HCEC 1CT (cell line): ENCODE data around the gene MLH1.

ENCODE experiments used
- DNase-seq: peaks from one replicate; pipeline ENCODE4 v3.0.0-alpha.2; 2017

MLH1 gene

GRCh38 chr3:36988356-36988755 is 5.0 kb upstream of the MLH1 start:
- no peak for DNase-seq

DNA sequence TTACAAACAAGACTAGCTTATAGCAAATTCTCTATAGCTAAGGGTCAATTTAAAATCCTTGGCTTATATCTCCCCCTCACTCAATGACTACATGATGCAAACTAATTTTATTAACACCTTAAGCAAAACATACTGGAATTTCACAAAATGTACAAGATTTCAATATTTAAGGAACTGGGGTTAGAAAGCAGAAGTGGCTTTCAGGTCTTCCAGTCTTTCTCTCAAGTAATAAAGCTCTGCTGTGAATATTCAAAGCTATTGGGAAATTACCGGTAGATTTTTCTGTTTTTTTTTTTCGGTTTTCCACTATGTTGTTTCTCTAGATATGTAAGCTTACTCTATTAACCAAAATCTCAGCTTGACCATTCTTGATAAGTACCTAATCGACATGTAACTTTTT is 4.3 kb upstream of the MLH1 start:
- no peak for DNase-seq

DNA sequence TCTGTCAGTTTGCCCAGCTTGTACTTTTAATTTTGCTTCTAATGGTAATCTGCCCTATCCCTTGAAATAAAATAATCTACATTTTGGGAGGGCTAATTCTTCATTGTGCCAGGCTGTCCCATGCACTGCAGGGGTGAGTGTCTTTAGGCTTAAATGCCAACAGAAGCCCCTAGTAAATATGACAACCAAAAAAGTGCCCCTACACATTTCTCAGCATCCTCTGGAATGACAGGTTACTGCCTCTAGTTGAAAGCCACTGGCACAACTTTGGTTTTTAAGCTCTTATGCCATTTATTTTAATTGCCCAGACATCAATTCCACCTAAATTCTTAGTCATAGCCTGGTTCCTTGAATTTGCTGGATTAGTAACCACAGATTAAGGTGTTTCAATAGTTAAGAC is 3.8 kb upstream of the MLH1 start:
- no peak for DNase-seq

- no peak for DNase-seq
These were observed 2.2 kb upstream of the MLH1 start for GRCh38 chr3:36991147-36991546.

DNA sequence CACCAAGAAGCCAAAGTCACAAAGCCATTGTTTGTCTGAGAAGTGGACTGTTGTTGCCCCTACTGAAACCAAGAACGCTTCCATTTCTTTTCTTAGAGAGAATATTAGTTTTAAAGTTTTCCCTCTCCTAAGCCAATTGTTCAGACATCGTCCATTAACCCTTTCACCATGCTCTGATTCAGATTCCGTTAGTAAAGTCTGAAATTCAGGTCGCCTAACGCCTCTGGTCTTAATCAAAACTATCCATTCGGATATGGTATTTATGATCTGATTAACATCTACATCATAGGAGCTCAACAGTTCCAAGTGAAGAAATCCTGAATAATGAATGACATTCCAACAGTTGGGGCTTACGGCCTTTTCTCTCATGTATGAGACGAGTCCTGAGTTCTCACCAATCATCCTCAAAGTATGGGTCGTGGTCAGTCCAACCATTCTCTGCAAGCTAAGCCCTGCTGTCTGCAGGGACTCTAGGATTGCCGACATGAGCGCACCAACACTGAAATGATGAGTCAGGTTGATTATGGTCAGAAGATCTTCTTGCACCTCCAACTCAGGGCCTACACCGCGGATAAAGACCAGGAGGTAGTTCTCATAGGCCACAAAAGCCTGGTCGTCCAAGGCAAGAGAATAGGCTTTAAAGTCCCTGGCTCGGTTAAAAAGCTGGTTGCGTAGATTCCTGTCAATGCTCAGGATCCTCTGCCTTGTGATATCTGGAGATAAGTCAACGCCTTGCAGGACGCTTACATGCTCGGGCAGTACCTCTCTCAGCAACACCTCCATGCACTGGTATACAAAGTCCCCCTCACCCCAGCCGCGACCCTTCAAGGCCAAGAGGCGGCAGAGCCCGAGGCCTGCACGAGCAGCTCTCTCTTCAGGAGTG is 1.2 kb upstream of the MLH1 start:
- DNase-seq, result peak; percentile 57

GRCh38 chr3:36992806-36993325 is 452 bp upstream of the MLH1 start, which contains the start of gene EPM2AIP1:
Gene EPM2AIP1 (minus strand): TSS chr3:36993131. CDS start chr3:36993077, 54 bp downstream.
- DNase-seq, result peak; percentile 100

- no peak for DNase-seq
These were observed 21.3 kb downstream of the MLH1 start for GRCh38 chr3:37014620-37015019.

DNA sequence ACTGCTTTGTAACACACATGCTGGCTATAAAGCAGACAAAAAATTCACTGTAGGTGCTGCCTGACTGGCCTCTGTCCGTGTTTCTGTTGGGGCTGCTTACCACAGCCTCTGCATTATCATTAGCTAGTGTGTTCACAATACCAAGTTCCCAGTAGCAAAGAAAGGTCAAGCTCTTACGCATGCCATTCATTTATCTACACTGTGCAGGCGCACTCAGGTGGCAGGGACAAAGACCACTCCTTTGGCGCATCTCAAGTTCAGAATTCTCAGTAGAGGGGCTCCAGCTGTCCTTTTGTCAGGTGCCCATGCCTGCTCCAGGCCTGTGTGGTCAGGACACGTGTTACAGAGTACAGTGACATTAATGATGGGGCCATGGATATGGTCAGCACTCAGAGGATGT is 22.3 kb downstream of the MLH1 start:
- DNase-seq, result no peak

DNA sequence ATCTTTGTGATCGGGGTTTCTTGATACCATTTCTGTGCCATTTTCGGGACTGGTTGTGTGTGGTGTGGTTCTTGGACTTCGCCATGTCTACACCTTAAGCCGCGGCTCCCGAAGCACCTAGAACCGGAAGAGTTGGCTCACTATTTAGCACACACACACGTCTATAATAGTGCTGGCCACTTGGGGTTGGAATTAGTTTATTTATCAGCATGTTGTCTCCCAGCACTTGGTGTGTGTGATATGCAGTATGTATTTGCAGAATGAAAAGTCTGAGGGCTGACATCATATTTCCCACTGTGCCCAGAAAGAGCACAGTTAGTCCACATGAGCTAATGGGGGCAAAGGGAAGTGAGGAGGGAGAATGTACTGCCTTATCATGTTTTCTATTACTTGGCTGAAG is 23.6 kb downstream of the MLH1 start:
- DNase-seq, result no peak

DNA sequence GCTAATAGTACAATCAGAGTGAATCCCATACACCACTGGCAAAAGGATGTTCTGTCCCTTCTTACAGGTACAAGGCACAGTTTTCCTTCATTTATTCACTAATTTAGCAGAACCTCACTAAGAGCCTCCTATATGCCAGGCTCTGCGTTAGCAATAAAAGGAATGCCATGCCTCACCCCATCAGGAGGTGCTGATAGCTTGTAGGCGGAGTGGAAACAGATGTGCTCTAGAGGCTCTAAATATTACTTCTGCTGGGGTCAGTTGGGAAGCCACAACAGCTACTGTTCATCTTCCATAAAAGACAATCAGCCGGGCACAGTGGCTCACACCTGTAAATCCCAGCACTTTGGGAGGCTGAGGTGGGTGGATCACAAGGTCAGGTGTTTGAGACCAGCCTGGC is 24.4 kb downstream of the MLH1 start:
- no peak for DNase-seq

DNA sequence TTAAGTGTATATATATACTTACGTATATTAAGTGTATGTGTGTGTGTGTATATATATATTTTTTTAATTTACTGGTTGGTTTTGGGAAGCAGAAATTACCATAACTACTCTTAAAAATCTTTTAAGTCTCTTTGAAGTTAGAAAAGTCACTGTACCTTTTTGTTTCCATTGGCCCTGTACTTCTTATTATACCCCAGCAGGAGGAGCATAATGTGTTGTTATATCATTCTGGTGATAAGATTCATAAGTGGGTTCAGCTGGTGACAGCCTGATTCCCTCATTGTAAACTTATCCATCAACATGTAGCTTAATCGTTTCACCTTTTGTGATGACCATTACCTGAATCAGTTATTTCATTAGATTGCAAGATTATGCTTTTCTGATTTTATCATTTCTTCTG is 30.8 kb downstream of the MLH1 start:
- DNase-seq, result peak; percentile 17

DNA sequence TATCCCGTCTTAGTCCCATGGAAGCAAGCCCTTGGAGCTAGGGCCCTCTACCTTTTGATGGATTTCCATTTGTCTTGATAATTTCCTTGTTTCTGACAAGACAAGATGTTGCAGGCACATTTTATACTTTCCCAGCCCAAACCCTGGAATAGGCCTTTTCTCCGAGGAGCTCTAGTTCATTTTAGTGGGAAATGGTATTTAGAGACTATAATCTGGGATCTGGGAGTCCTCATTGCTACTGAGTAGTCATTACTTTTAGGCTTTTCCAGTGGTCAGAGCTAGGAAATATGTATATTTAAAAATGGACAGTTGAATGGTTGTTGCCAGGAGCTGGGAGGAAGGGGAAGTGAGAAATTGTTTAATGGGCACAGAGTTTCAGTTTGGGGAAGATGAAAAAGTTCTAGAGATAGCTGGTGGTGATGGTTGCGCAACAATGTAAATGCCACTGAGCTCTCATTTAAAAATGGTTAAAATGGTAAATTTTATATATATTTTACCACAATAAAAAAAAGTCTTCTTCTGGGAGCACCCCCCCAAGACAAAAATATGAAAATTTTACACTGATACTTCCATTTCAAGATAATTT is 31.6 kb downstream of the MLH1 start:
- DNase-seq, result no peak

- DNase-seq, result no peak
These were observed 32.4 kb downstream of the MLH1 start for GRCh38 chr3:37025561-37026335.

DNA sequence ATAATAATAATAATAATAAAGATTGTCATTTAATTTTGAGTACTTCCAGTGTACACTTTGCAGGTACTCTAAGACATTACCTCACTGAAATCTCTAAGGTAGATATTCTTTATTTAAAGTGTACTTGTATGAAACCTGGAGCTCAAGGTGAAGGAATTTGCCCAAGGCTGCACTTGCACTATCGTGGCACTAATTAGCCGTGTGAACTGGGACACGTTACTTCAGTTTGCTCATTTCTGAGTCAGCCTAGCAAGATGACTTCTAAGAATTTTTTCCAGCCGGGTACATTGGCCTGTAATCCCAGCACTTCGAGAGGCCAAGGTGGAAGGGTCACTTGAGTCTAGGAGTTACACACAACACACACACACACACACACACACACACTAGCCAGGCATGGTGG is 33.5 kb downstream of the MLH1 start:
- no peak for DNase-seq

- DNase-seq, result no peak
These were observed 35.0 kb downstream of the MLH1 start for GRCh38 chr3:37028329-37028728.

GRCh38 chr3:37029111-37029510 is 35.8 kb downstream of the MLH1 start:
- DNase-seq, result no peak

- no peak for DNase-seq
These were observed 36.3 kb downstream of the MLH1 start for GRCh38 chr3:37029516-37030163.

DNA sequence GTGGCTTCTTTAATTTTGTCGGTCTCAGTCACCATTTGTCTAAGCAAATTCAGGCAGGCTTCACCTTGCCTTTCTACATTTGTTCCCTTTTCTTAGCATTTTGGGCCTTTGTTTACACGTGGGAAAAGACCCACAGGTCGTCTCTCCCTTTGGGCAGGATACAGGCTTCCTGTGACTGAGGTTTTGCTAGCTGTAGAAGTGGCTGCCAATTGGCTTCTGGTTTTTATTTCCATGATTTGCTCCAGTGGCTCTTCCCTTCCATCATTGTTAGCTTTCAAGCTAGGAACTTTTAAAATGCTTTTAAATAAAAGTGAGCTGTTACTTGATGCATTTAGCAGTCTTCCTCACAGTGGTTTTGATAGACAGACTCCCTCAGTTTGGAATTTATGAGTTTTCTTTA is 37.3 kb downstream of the MLH1 start:
- DNase-seq, result no peak

- no peak for DNase-seq
These were observed 37.9 kb downstream of the MLH1 start for GRCh38 chr3:37031096-37031682.

- no peak for DNase-seq
These were observed 39.6 kb downstream of the MLH1 start for GRCh38 chr3:37032961-37033360.

GRCh38 chr3:37037352-37037751 is 44.0 kb downstream of the MLH1 start:
- no peak for DNase-seq

DNA sequence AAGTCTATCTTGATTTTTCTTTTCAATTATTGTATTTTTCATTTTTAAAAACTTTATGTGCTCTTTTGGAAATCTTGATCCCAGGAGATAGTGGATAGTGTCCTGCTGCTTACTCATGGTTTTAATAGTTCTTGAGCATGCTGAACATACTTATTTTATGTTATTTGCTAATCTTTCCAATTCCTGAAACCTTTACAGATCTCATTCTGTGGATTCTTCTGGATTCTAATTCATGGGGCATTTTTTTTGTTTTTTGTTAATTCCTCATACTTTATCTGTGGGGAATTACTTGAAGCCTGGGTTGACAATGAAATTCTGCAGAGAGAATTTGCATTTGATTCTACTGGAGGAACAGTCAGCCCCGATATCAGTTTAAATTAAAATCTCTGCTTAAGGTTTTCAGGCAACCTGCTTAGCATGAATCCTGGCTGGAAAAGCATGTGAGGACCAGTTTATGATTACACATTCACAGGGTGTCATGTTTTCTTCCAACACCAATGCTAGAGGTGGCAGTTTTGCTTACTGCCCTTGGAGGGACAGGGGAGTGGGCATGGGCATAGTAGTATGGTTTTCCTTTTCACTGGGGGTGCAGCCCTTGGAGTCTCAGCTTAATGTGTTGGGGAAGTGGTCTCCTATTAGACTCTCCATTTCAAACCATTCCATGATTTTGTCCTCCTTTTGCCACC is 46.0 kb downstream of the MLH1 start:
- no peak for DNase-seq
